Chondrocyte (in vitro differentiated cells): ENCODE measurements around the gene TEX35. TPM values are rescaled to one million over a fixed set of nuclear protein-coding genes. Genes with fewer than 3 reads are reported as not detected.

Source experiments
- DNase-seq: peaks from one replicate; pipeline ENCODE4 v3.0.0; 2021; ENCODE audit warnings: mixed read lengths, low spot score
- H3K27ac Mint-ChIP-seq: one replicate; pipeline ENCODE4 v1.8.0; 2021; ENCODE audit warnings: mild to moderate bottlenecking, moderate library complexity, mixed read lengths; ENCODE audit not compliant: unreplicated experiment
- H3K27me3 Mint-ChIP-seq: 2 replicates; pipeline ENCODE4 v1.8.0; 2021; ENCODE audit warnings: low read depth, mixed read lengths
- H3K36me3 Mint-ChIP-seq: 2 replicates; pipeline ENCODE4 v1.8.0; 2021; ENCODE audit warnings: low read depth, mixed read lengths
- H3K4me1 Mint-ChIP-seq: 2 replicates; pipeline ENCODE4 v1.8.0; 2021; ENCODE audit warnings: low read depth, mild to moderate bottlenecking, mixed read lengths
- H3K4me3 Mint-ChIP-seq: one replicate; pipeline ENCODE4 v1.8.0; 2021; ENCODE audit warnings: mild to moderate bottlenecking, moderate library complexity, mixed read lengths; ENCODE audit not compliant: unreplicated experiment
- H3K9me3 Mint-ChIP-seq: 2 replicates; pipeline ENCODE4 v1.8.0; 2021; ENCODE audit warnings: low read depth, mixed read lengths
- CTCF ChIP-seq: fragments of 200-600 bp; sonication (generic); IDR thresholded peaks from 2 replicates; pipeline ENCODE4 v1.5.0; 2021; ENCODE audit warnings: antibody characterized with exemption, mild to moderate bottlenecking, moderate library complexity
- total RNA-seq: library from RNA; stranded (reverse); gene quantifications from 3 replicates; pipeline ENCODE4 v1.2.1, GENCODE V29; 2021

Gene TEX35
- total RNA-seq, 1 donor from 2014 or later: not detected

DNA sequence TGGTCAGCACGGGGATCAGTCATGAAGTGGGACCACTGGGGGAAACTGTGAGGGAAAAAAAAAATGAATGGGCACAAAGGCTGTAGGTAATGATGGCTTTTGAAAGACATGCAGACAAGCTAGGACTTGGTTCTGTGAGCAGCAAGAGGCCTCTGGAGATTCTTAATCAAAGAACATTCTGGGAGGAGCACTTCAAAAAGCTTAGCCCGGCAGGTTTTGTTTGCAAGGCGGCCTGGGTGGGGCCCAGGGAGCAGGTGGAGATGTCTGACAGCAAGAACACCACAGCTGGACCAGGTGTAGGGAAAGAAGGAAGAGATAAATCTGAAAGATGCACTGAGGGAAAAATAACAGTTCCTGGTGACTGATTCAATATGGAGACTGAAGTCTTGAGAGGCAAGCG, 6.0 kb downstream of the TEX35 start:
- Mint-ChIP-seq H3K36me3 (no peaks in the 10 kb centered on the region), H3K4me3 (no peak overlapping the region), H3K9me3 (no peaks in the 10 kb centered on the region), H3K4me1 (no peaks in the 10 kb centered on the region), H3K27me3 (no peaks in the 10 kb centered on the region), H3K27ac (no peak overlapping the region)
- no peak for DNase-seq
- TF ChIP-seq CTCF: no peak

DNA sequence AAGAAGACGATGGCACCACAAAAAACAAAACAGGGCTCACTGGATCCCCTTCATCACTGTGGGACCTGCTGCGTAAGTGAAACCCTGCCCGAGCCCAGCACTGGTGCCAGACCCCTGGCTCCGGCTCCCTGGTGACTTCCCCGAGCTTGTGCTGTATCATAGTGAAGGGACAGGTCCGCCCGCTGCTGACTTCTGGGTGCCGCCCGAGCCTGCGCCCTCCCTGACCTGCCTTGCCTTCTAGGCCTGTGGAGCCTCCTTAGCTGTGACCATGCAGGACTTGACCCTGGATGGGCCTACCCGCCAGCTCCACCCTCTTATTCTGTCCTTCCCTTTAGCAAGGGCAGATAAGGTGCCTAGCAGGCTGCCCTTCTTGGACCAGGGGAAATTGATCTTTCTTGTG, 7.9 kb downstream of the TEX35 start:
- no peak for TF ChIP-seq CTCF
- Mint-ChIP-seq H3K27ac (no peak overlapping the region), H3K4me3 (no peak overlapping the region), H3K27me3 (no peaks in the 10 kb centered on the region), H3K9me3 (peaks cover 4% of the 10 kb centered on the region), H3K36me3 (no peaks in the 10 kb centered on the region), H3K4me1 (no peaks in the 10 kb centered on the region)
- DNase-seq: no peak

- no peak for TF ChIP-seq CTCF
- peaks cover 4% of the 10 kb centered on the region for H3K9me3 Mint-ChIP-seq
- no peak for DNase-seq
- no peak overlapping the region for H3K27ac Mint-ChIP-seq
- no peaks in the 10 kb centered on the region for H3K27me3 Mint-ChIP-seq
- H3K4me3 Mint-ChIP-seq: no peak overlapping the region
- H3K36me3 Mint-ChIP-seq: no peaks in the 10 kb centered on the region
- no peaks in the 10 kb centered on the region for H3K4me1 Mint-ChIP-seq
Observed at GRCh38 chr1:178521241-178521640, 8.3 kb downstream of the TEX35 start.

DNA sequence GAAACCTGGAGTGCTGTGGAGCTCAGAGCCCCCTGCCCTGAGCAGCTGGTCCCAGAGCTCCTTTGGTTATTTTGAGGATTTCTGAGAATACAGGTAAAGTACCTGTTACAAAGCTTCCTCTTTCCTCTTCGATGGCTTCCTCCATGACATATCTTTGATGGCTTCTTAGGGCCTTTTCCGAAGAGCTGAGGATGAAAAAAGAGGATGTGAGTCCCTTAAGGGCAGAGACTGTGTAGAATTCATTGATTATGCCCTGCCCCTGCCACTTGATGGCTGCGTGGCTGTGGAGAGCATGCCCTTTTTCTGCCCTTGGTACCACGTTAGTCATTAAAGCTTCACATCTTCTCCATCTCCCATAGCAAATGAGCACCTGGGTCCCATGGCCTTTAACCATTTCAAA, 14.2 kb downstream of the TEX35 start:
- Mint-ChIP-seq H3K36me3 (no peaks in the 10 kb centered on the region), H3K4me3 (no peak overlapping the region)

GRCh38 chr1:178528228-178528952, 15.5 kb downstream of the TEX35 start:
- Mint-ChIP-seq H3K4me1 (peaks cover 22% of the 10 kb centered on the region), H3K4me3 (no peak overlapping the region), H3K36me3 (no peaks in the 10 kb centered on the region), H3K27me3 (no peaks in the 10 kb centered on the region), H3K27ac (no peak overlapping the region), H3K9me3 (peaks cover 4% of the 10 kb centered on the region)
- TF ChIP-seq CTCF: no peak
- no peak for DNase-seq

More for the DNA sequence above, 14.2 kb downstream of the TEX35 start:
- Mint-ChIP-seq H3K27me3 (no peaks in the 10 kb centered on the region), H3K9me3 (peaks cover 4% of the 10 kb centered on the region), H3K4me1 (peaks cover 17% of the 10 kb centered on the region), H3K27ac (no peak overlapping the region)
- no peak for TF ChIP-seq CTCF
- no peak for DNase-seq
